K562 (cell line): ENCODE data around the gene TMEM117. TPM values are rescaled to one million over a fixed set of nuclear protein-coding genes. Genes with fewer than 3 reads are reported as not detected.

Source experiments
- ATAC-seq: fragments of 200-7000 bp; cut with Tn5 transposase; 3 replicates; pipeline ENCODE4 v1.9.1; 2020; ENCODE audit warnings: moderate library complexity
- BruUV-seq: library from RNA; stranded (reverse); fragments of 400-500 nt; replicated peaks from 2 replicates; lab custom pipeline; 2021; lab: Mats Ljungman, UMichigan
- CTCF ChIA-PET: fragments of 300-600 bp; formaldehyde crosslinking; extraction: SDS; loops from one replicate; lab custom pipeline; 2021; ENCODE audit warnings: low intra/inter-chr PET ratio; lab: Yijun Ruan, JAX
- POLR2A ChIA-PET: fragments of 300-600, 350-650 bp; sonication (Branson Sonifier 250); formaldehyde crosslinking; extraction: SDS; loops from one replicate; lab custom pipeline; 2021; ENCODE audit warnings: antibody characterized with exemption, inconsistent platforms; lab: Yijun Ruan, JAX
- DNase-seq, 4 experiments: peaks; one replicate each; pipeline versions ENCODE4 v3.0.0 to v3.0.0-alpha.2; 2011 to 2018; ENCODE audit warnings: low spot score in 3 of 4, mixed read lengths in 3 of 4; ENCODE audit errors: extremely low read depth in 1 of 4
- FAIRE-seq: peaks from 2 replicates; lab custom pipeline; 2011; peaks lifted over from hg19 to GRCh38; lab: Jason Lieb, UNC
- H2AFZ ChIP-seq: 2 replicates; pipeline ENCODE4 v1.6.0; 2011; ENCODE audit warnings: low read depth, low read length, control low read depth, inconsistent platforms
- H3K27ac ChIP-seq: fragments of 200-600 bp; 3 replicates; pipeline ENCODE4 v1.8.0; 2011; ENCODE audit warnings: low read depth, mild to moderate bottlenecking, control low read depth, inconsistent platforms, low read length, moderate library complexity, mixed read lengths; ENCODE audit errors: extremely low read depth
- H3K27me3 ChIP-seq, 2 experiments: fragments of 300-600 bp in 1 of 2; 2 replicates in 1 of 2; 3 replicates in 1 of 2; pipeline versions ENCODE4 v1.6.0 to v1.8.0; 2011; ENCODE audit warnings: inconsistent platforms in 2 of 2, low read length in 2 of 2, mild to moderate bottlenecking in 1 of 2, mixed read lengths in 1 of 2, moderate library complexity in 1 of 2; ENCODE audit not compliant: control insufficient read depth in 2 of 2, insufficient read depth in 2 of 2
- H3K36me3 ChIP-seq: fragments of 300-600 bp; 3 replicates; pipeline ENCODE4 v1.8.0; 2011; ENCODE audit warnings: mild to moderate bottlenecking, low read length, inconsistent platforms; ENCODE audit not compliant: control insufficient read depth, insufficient read depth
- H3K4me1 ChIP-seq, 2 experiments: fragments of 200-600 bp in 1 of 2; replicated peaks in 1 of 2; 2 replicates in 1 of 2; 3 replicates in 1 of 2; pipeline versions ENCODE4 v1.5.1 to v1.8.0; 2011; ENCODE audit warnings: inconsistent platforms in 2 of 2, low read length in 2 of 2, mild to moderate bottlenecking in 1 of 2, mixed read lengths in 1 of 2, moderate library complexity in 1 of 2; ENCODE audit not compliant: control insufficient read depth in 2 of 2, insufficient read depth in 2 of 2
- H3K4me2 ChIP-seq: 2 replicates; pipeline ENCODE4 v1.6.1; 2011; ENCODE audit warnings: low read length, control low read depth, inconsistent platforms, mixed read lengths; ENCODE audit not compliant: insufficient read depth
- H3K4me3 ChIP-seq: fragments of 200-600 bp; sonication (generic), shearing (Covaris generic); 2 replicates; pipeline ENCODE4 v1.5.1; 2016; ENCODE audit warnings: control low read depth, inconsistent platforms
- H3K79me2 ChIP-seq: fragments of 200-600 bp; 3 replicates; pipeline ENCODE4 v1.8.0; 2011; ENCODE audit warnings: low read length, inconsistent platforms; ENCODE audit not compliant: control insufficient read depth, insufficient read depth
- H3K9ac ChIP-seq, 2 experiments: 2 replicates each; pipeline versions ENCODE4 v1.6.0 to v1.6.1; 2011; ENCODE audit warnings: low read depth in 2 of 2, low read length in 2 of 2, control low read depth in 1 of 2, inconsistent platforms in 1 of 2, mild to moderate bottlenecking in 1 of 2, mixed read lengths in 1 of 2; ENCODE audit not compliant: insufficient read depth in 1 of 2
- H3K9me1 ChIP-seq: one replicate; pipeline ENCODE4 v1.6.0; 2011; ENCODE audit warnings: inconsistent platforms, mild to moderate bottlenecking, low read length, moderate library complexity; ENCODE audit not compliant: control insufficient read depth, insufficient read depth
- H3K9me3 ChIP-seq: replicated peaks from 2 replicates; pipeline ENCODE4 v1.5.1; 2011; ENCODE audit warnings: low read depth, low read length, inconsistent platforms; ENCODE audit not compliant: control insufficient read depth, insufficient read depth
- H4K20me1 ChIP-seq: replicated peaks from 2 replicates; pipeline ENCODE4 v1.6.1; 2011; ENCODE audit warnings: low read length, inconsistent platforms, mixed read lengths; ENCODE audit not compliant: control insufficient read depth, insufficient read depth
- BCLAF1 ChIP-seq, 2 experiments: fragments of 450-650 bp in 1 of 2; IDR thresholded peaks; 2 replicates each; pipeline ENCODE4 v1.6.1; 2011 to 2017; ENCODE audit warnings: low read depth in 2 of 2, antibody characterized with exemption in 1 of 2, borderline replicate concordance in 1 of 2, low read length in 1 of 2, mild to moderate bottlenecking in 1 of 2, mixed read lengths in 1 of 2; ENCODE audit not compliant: control insufficient read depth in 1 of 2
- KDM1A ChIP-seq, 2 experiments: fragments of 450-650 bp; IDR thresholded peaks; 2 replicates each; pipeline ENCODE4 v1.6.1; 2016; ENCODE audit warnings: mild to moderate bottlenecking in 2 of 2
- MYC ChIP-seq, 2 experiments: fragments of 250-450 bp in 1 of 2; sonication (Bioruptor Pico) in 1 of 2; IDR thresholded peaks; 2 replicates each; pipeline versions ENCODE4 v1.5.1 to v1.6.1; 2012 to 2021; ENCODE audit warnings: low read depth in 2 of 2, borderline replicate concordance in 1 of 2, improper control_type of control experiment in 1 of 2, low read length in 1 of 2, mild to moderate bottlenecking in 1 of 2, moderate library complexity in 1 of 2
- NR1H2 ChIP-seq: sonication (generic); formaldehyde crosslinking; IDR thresholded peaks from 2 replicates; pipeline ENCODE4 v1.4.0; 2020; ENCODE audit warnings: mild to moderate bottlenecking, missing genetic modification reagents
- YY1 ChIP-seq, 3 experiments: IDR thresholded peaks; 2 replicates each; pipeline ENCODE4 v1.6.1; 2011; ENCODE audit warnings: low read length in 2 of 3, mild to moderate bottlenecking in 2 of 3, moderate library complexity in 2 of 3, borderline replicate concordance in 1 of 3, control low read depth in 1 of 3, low read depth in 1 of 3; ENCODE audit not compliant: insufficient read depth in 3 of 3, insufficient replicate concordance in 2 of 3, control insufficient read depth in 1 of 3, insufficient read length in 1 of 3; ENCODE audit errors: extremely low read depth in 1 of 3
- ZKSCAN8 ChIP-seq: fragments of 200-800 bp; sonication (Bioruptor generic); IDR thresholded peaks from 2 replicates; pipeline ENCODE4 v1.6.1; 2016; ENCODE audit warnings: missing genetic modification characterization, missing compliant biosample characterization
- ZNF197 ChIP-seq: fragments of 200-800 bp; sonication (Bioruptor generic); IDR thresholded peaks from 2 replicates; pipeline ENCODE4 v1.6.1; 2016; ENCODE audit warnings: low read depth, missing genetic modification characterization, missing compliant biosample characterization
- ZNF395 ChIP-seq: fragments of 200-800 bp; sonication (Bioruptor generic); IDR thresholded peaks from 2 replicates; pipeline ENCODE4 v1.6.1; 2017; ENCODE audit warnings: missing genetic modification characterization, missing compliant biosample characterization
- WGBS: fragments of 100-300 bp; shearing (Covaris generic); methylation state at CpG from one replicate; pipeline ENCODE4 v1.1.6; 2016; ENCODE audit warnings: low coverage, mixed read lengths; ENCODE audit not compliant: insufficient coverage; ENCODE audit errors: missing lambda C conversion rate; 5-methylcytosine and 5-hydroxymethylcytosine counted together
- in situ Hi-C: fragments of 300-500 bp; cut with MboI; formaldehyde crosslinking; loops from 4 replicates; pipeline ENCODE4 v1.15.0; 2018; ENCODE audit warnings: inconsistent platforms, mixed read lengths
- intact Hi-C: fragments of 100-400 bp; cut with micrococcal nuclease; formaldehyde crosslinking; loops from 2 replicates; pipeline ENCODE4 v1.14.2; 2022
- polyA plus RNA-seq, 8 experiments: library from polyadenylated mRNA; depleted of rRNA in 4 of 8; stranded (reverse) in 5 of 8; unstranded in 3 of 8; fragments of >200 nt; fragmentation: Nextera tagmentation in 2 of 8; fragmentation: Illumina TruSeq in 1 of 8; extraction: Ambion mirVana in 2 of 8; extraction: Trizol in 1 of 8; gene quantifications; 2 replicates each; pipeline versions ENCODE4 v1.2.1 to v1.2.3, GENCODE V29; 2011 to 2014; ENCODE audit warnings: inconsistent platforms in 1 of 8, missing spikeins in 1 of 8
- total RNA-seq, 7 experiments: library from RNA; depleted of rRNA in 6 of 7; stranded (reverse); fragments of >200 nt in 6 of 7; fragmentation: Illumina TruSeq in 2 of 7; extraction: Trizol in 2 of 7; gene quantifications; 2 replicates each; pipeline versions ENCODE4 v1.2.1 to v1.2.3, GENCODE V29; 2011 to 2021; ENCODE audit warnings: low replicate concordance in 1 of 7

The TMEM117 gene
- total and polyA plus RNA-seq, 9 of the 15 experiments (the other 6 are each of a cell fraction or from before 2014, with no cell fraction given): 0.31 to 2.8 (median 1.0) TPM

DNA sequence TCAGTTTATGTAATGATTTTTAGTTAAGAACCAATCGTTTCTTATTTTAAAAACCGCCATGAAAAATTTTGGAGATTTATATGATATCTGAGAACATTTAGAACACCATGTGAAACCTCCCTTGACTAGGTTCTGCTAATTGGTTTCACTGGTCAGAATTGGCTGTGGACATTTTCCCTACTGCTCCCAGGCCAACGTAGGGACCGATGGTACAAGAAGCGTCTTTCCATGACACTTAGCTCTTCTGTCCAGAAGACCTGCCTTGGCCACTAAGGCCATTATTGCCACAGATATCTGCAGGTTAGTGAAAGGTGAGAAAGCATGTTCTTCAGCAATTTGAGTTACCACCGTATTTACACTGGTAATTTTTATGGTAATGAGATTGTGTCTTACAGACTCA is 424.0 kb downstream of the TMEM117 start:
- no peaks in the 10 kb centered on the region for H3K4me1 ChIP-seq
- CTCF ChIA-PET: no interaction called here
- no peak overlapping the region for H3K9ac ChIP-seq
- no peaks in the 10 kb centered on the region for H3K36me3 ChIP-seq
- H3K4me3 ChIP-seq: no peak overlapping the region
- DNase-seq (no peak), FAIRE-seq (no peak), ATAC-seq (no peak)
- TF ChIP-seq MYC (IDR thresholded peaks at IDR 0.05; ENCODE audit: low read depth, low read length): no peak
- no peak for TF ChIP-seq MYC (CRISPR knock-in tag; IDR thresholded peaks at IDR 0.05; ENCODE audit: borderline replicate concordance, low read depth)
- no peak for TF ChIP-seq KDM1A (IDR thresholded peaks at IDR 0.05)
- no peak for TF ChIP-seq ZKSCAN8 (CRISPR knock-in tag)
- no peak for TF ChIP-seq NR1H2 (CRISPR knock-in tag)
- no peaks in the 10 kb centered on the region for H3K27me3 ChIP-seq
- no peaks in the 10 kb centered on the region for H3K79me2 ChIP-seq
- intact Hi-C loops: no loop called here
- H3K27ac ChIP-seq: no peak overlapping the region
- 3% methylated on average over 6 of the region's 6 CpGs for WGBS
- in situ Hi-C loops: no loop called here
- H4K20me1 ChIP-seq: no peaks in the 10 kb centered on the region
- POLR2A ChIA-PET: no interaction called here
- H3K9me3 ChIP-seq: no peaks in the 10 kb centered on the region
- BruUV-seq: no TSS peak
- H2AFZ ChIP-seq: no peak overlapping the region
- no peaks in the 10 kb centered on the region for H3K9me1 ChIP-seq
- no peak overlapping the region for H3K4me2 ChIP-seq

DNA sequence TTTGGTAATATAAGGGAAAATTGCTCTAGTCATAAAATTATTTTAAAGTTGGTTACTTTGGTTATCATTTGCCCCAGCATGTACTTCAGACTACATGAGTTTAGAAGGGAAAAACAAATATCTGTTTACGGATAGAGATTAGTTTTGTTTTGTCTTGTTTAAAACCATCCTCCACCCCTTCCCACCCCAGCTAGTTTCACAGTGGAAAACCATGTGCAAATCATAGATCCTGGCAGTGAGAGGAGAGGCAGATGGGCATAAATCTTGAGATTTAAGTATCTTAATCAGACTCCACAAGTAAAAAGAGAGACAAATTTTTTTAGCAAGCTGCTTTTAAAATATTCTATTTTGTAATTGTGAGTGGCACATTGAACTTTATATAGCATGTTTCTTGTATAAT is 424.7 kb downstream of the TMEM117 start:
- no peak overlapping the region for H3K9ac ChIP-seq
- H4K20me1 ChIP-seq: no peaks in the 10 kb centered on the region
- DNase-seq (no peak), ATAC-seq (no peak), FAIRE-seq (no peak)
- no peaks in the 10 kb centered on the region for H3K36me3 ChIP-seq
- no peak overlapping the region for H3K4me3 ChIP-seq
- no peaks in the 10 kb centered on the region for H3K4me1 ChIP-seq
- ChIA-PET CTCF (no interaction called here), POLR2A (no interaction called here)
- no peak overlapping the region for H3K27ac ChIP-seq
- no TSS peak for BruUV-seq
- H3K27me3 ChIP-seq: no peaks in the 10 kb centered on the region
- H3K79me2 ChIP-seq: no peaks in the 10 kb centered on the region
- intact Hi-C loops: no loop called here
- no peak overlapping the region for H2AFZ ChIP-seq
- WGBS: 0% methylated on average over 1 of the region's 1 CpG
- no peaks in the 10 kb centered on the region for H3K9me1 ChIP-seq
- in situ Hi-C loops: no loop called here
- no peaks in the 10 kb centered on the region for H3K9me3 ChIP-seq
- H3K4me2 ChIP-seq: no peak overlapping the region
- TF ChIP-seq YY1 (IDR thresholded peaks at IDR 0.05; ENCODE audit: borderline replicate concordance in 1 of 3, control insufficient read depth in 1 of 3, extremely low read depth in 1 of 3, insufficient read depth in 3 of 3, insufficient read length in 1 of 3, insufficient replicate concordance in 2 of 3, low read depth in 1 of 3, low read length in 2 of 3) (no peak), BCLAF1 (IDR thresholded peaks at IDR 0.05; ENCODE audit: borderline replicate concordance in 1 of 2, control insufficient read depth in 1 of 2, low read depth in 2 of 2, low read length in 1 of 2) (no peak), ZNF395 (CRISPR knock-in tag) (no peak), ZKSCAN8 (CRISPR knock-in tag) (no peak), ZNF197 (CRISPR knock-in tag) (no peak)
